Measurements from ENCODE around the gene TNFRSF9.
"Not testable (repeated sequence)": the region's sequence is repeated elsewhere in the genome, so short reads cannot be mapped to it uniquely, and the experiment has no call there.

The TNFRSF9 gene

GRCh38 chr1:7954683-7955082, 14.0 kb upstream of the TNFRSF9 start:
- no peak overlapping the region for H2BK12ac ChIP-seq (ENCODE audit: low read length in 2 of 2)
- H3K14ac ChIP-seq (ENCODE audit: low read length in 2 of 2): no peak overlapping the region
- H3K4me2 ChIP-seq (ENCODE audit: low read length, poor library complexity, severe bottlenecking): no peak overlapping the region
- H3K18ac ChIP-seq (ENCODE audit: low read depth in 1 of 2, low read length in 2 of 2): no peak overlapping the region
- H4K8ac ChIP-seq (ENCODE audit: low read length): no peak overlapping the region
- no peaks in the 10 kb centered on the region for H3K9me3 ChIP-seq (ENCODE audit: control insufficient read depth, low read length)
- 97% methylated on average over 4 of the region's 7 CpGs for WGBS
- H2BK120ac ChIP-seq (ENCODE audit: low read depth, low read length): no peak overlapping the region
- no peaks in the 10 kb centered on the region for H3K79me1 ChIP-seq (replicated peaks; ENCODE audit: low read length, poor library complexity, severe bottlenecking)
- no peak overlapping the region for H2BK5ac ChIP-seq (ENCODE audit: low read depth, low read length, poor library complexity, severe bottlenecking)
- H3K4ac ChIP-seq (ENCODE audit: low read depth in 1 of 2, low read length in 2 of 2): no peak overlapping the region
- H3K36me3 ChIP-seq (ENCODE audit: control insufficient read depth in 1 of 2, insufficient read depth in 2 of 2, low read depth in 1 of 2, low read length in 2 of 2): no peaks in the 10 kb centered on the region
- no peaks in the 10 kb centered on the region for H3K27me3 ChIP-seq (ENCODE audit: control insufficient read depth in 1 of 2, insufficient read depth in 1 of 2, low read length in 2 of 2)
- H4K91ac ChIP-seq (ENCODE audit: low read length): no peak overlapping the region
- no peak overlapping the region for H3K27ac ChIP-seq (ENCODE audit: low read length, poor library complexity, severe bottlenecking)
- no peak for DNase-seq
- no peak overlapping the region for H2AFZ ChIP-seq (ENCODE audit: low read depth, low read length)
- H3K4me3 ChIP-seq (ENCODE audit: insufficient read depth in 1 of 2, low read depth in 1 of 2, low read length in 2 of 2): peak overlapping the region in 1 of 2 experiments; percentile 82
- H3K9ac ChIP-seq (ENCODE audit: low read length): peak overlapping the region; percentile 93
- H3K23ac ChIP-seq (ENCODE audit: low read length in 2 of 2): no peak overlapping the region
- peaks cover 2% of the 10 kb centered on the region for H3K4me1 ChIP-seq (ENCODE audit: control insufficient read depth, insufficient read depth, low read depth, low read length)
- H2BK15ac ChIP-seq (ENCODE audit: low read depth, poor library complexity, severe bottlenecking): no peak overlapping the region
- H2AK5ac ChIP-seq (ENCODE audit: low read length, severe bottlenecking): no peak overlapping the region

DNA sequence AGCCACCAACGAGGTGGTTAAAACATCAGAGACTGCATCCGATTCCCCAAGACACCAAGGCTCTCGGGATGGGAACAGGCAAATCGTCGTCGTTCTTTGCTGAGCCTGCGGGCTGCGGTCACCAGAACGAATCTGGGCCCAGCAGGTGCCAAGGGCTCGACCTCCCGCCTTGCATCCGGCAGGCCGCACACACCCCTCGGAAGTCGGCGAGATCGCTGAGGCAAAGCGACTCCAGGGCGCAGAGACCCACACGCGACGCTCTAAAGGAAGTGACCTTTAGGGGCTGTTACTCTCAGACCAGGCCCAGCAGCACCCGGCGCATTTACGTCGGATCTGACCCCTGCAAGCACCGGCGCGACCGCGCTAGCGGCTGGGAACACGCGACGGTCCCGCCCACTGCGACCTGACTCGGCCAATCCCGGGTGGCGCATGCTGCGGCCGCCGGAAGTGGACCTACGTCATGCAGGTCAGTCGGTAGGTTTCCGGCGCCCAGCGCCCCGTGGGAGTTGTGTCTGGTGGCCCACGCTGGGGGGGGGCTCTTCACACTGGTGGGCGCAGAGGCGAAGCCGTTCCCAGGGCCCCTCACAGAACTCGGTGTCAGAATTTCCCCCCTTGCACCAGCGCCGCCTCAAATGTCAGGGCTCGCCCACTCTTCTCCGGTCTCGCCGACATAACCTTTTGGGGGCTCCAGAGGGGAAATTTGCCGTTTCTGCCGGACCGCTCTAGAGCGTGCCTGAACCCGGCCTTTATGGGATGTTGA, 13.4 kb upstream of the TNFRSF9 start:
- Histone ChIP-seq H2BK15ac (ENCODE audit: low read depth, poor library complexity, severe bottlenecking) (no peak overlapping the region), H2AFZ (ENCODE audit: low read depth, low read length) (no peak overlapping the region), H3K4me1 (ENCODE audit: control insufficient read depth, insufficient read depth, low read depth, low read length) (peaks cover 2% of the 10 kb centered on the region), H4K8ac (ENCODE audit: low read length) (no peak overlapping the region), H4K91ac (ENCODE audit: low read length) (no peak overlapping the region), H3K4me3 (ENCODE audit: insufficient read depth in 1 of 2, low read depth in 1 of 2, low read length in 2 of 2) (peak overlapping the region in 1 of 2 experiments; percentile 82), H3K27ac (ENCODE audit: low read length, poor library complexity, severe bottlenecking) (no peak overlapping the region), H3K9ac (ENCODE audit: low read length) (peak overlapping the region; percentile 93), H3K23ac (ENCODE audit: low read length in 2 of 2) (no peak overlapping the region), H2BK12ac (ENCODE audit: low read length in 2 of 2) (no peak overlapping the region), H3K79me1 (replicated peaks; ENCODE audit: low read length, poor library complexity, severe bottlenecking) (no peaks in the 10 kb centered on the region), H3K4ac (ENCODE audit: low read depth in 1 of 2, low read length in 2 of 2) (no peak overlapping the region), H2AK5ac (ENCODE audit: low read length, severe bottlenecking) (no peak overlapping the region), H2BK120ac (ENCODE audit: low read depth, low read length) (no peak overlapping the region), H3K36me3 (ENCODE audit: control insufficient read depth in 1 of 2, insufficient read depth in 2 of 2, low read depth in 1 of 2, low read length in 2 of 2) (no peaks in the 10 kb centered on the region), H3K9me3 (ENCODE audit: control insufficient read depth, low read length) (no peaks in the 10 kb centered on the region), H3K27me3 (ENCODE audit: control insufficient read depth in 1 of 2, insufficient read depth in 1 of 2, low read length in 2 of 2) (no peaks in the 10 kb centered on the region), H3K14ac (ENCODE audit: low read length in 2 of 2) (no peak overlapping the region), H3K4me2 (ENCODE audit: low read length, poor library complexity, severe bottlenecking) (no peak overlapping the region), H3K18ac (ENCODE audit: low read depth in 1 of 2, low read length in 2 of 2) (no peak overlapping the region), H2BK5ac (ENCODE audit: low read depth, low read length, poor library complexity, severe bottlenecking) (no peak overlapping the region)
- DNase-seq: no peak
- WGBS: 96% methylated on average over 65 of the region's 65 CpGs

GRCh38 chr1:7952791-7953190, 12.2 kb upstream of the TNFRSF9 start:
- H3K79me1 ChIP-seq (replicated peaks; ENCODE audit: low read length, poor library complexity, severe bottlenecking); H3K36me3 ChIP-seq (ENCODE audit: control insufficient read depth in 1 of 2, insufficient read depth in 2 of 2, low read depth in 1 of 2, low read length in 2 of 2); H2BK15ac ChIP-seq (ENCODE audit: low read depth, poor library complexity, severe bottlenecking); H4K8ac ChIP-seq (ENCODE audit: low read length); H3K27ac ChIP-seq (ENCODE audit: low read length, poor library complexity, severe bottlenecking); H2AK5ac ChIP-seq (ENCODE audit: low read length, severe bottlenecking); H2BK5ac ChIP-seq (ENCODE audit: low read depth, low read length, poor library complexity, severe bottlenecking); H2AFZ ChIP-seq (ENCODE audit: low read depth, low read length); H3K4me2 ChIP-seq (ENCODE audit: low read length, poor library complexity, severe bottlenecking); H3K4me3 ChIP-seq (ENCODE audit: insufficient read depth in 1 of 2, low read depth in 1 of 2, low read length in 2 of 2); DNase-seq; H3K23ac ChIP-seq (ENCODE audit: low read length in 2 of 2); H3K14ac ChIP-seq (ENCODE audit: low read length in 2 of 2); H3K9me3 ChIP-seq (ENCODE audit: control insufficient read depth, low read length); H3K4ac ChIP-seq (ENCODE audit: low read depth in 1 of 2, low read length in 2 of 2); H3K4me1 ChIP-seq (ENCODE audit: control insufficient read depth, insufficient read depth, low read depth, low read length); H2BK12ac ChIP-seq (ENCODE audit: low read length in 2 of 2); H4K91ac ChIP-seq (ENCODE audit: low read length); H2BK120ac ChIP-seq (ENCODE audit: low read depth, low read length); H3K18ac ChIP-seq (ENCODE audit: low read depth in 1 of 2, low read length in 2 of 2); H3K27me3 ChIP-seq (ENCODE audit: control insufficient read depth in 1 of 2, insufficient read depth in 1 of 2, low read length in 2 of 2); H3K9ac ChIP-seq (ENCODE audit: low read length): not testable (repeated sequence)
- 100% methylated on average over 6 of the region's 30 CpGs for WGBS

GRCh38 chr1:7948960-7949359, 8.3 kb upstream of the TNFRSF9 start:
- Histone ChIP-seq H3K14ac (ENCODE audit: low read length in 2 of 2) (no peak overlapping the region), H3K4me2 (ENCODE audit: low read length, poor library complexity, severe bottlenecking) (no peak overlapping the region), H3K9me3 (ENCODE audit: control insufficient read depth, low read length) (no peaks in the 10 kb centered on the region), H2BK15ac (ENCODE audit: low read depth, poor library complexity, severe bottlenecking) (no peak overlapping the region), H2BK120ac (ENCODE audit: low read depth, low read length) (no peak overlapping the region), H3K4ac (ENCODE audit: low read depth in 1 of 2, low read length in 2 of 2) (no peak overlapping the region), H3K79me1 (replicated peaks; ENCODE audit: low read length, poor library complexity, severe bottlenecking) (no peaks in the 10 kb centered on the region), H3K9ac (ENCODE audit: low read length) (no peak overlapping the region), H4K91ac (ENCODE audit: low read length) (no peak overlapping the region), H3K23ac (ENCODE audit: low read length in 2 of 2) (no peak overlapping the region), H3K27me3 (ENCODE audit: control insufficient read depth in 1 of 2, insufficient read depth in 1 of 2, low read length in 2 of 2) (no peaks in the 10 kb centered on the region), H2BK5ac (ENCODE audit: low read depth, low read length, poor library complexity, severe bottlenecking) (no peak overlapping the region), H3K4me1 (ENCODE audit: control insufficient read depth, insufficient read depth, low read depth, low read length) (no peaks in the 10 kb centered on the region), H2BK12ac (ENCODE audit: low read length in 2 of 2) (no peak overlapping the region), H3K4me3 (ENCODE audit: insufficient read depth in 1 of 2, low read depth in 1 of 2, low read length in 2 of 2) (no peak overlapping the region), H4K8ac (ENCODE audit: low read length) (no peak overlapping the region), H2AK5ac (ENCODE audit: low read length, severe bottlenecking) (no peak overlapping the region), H2AFZ (ENCODE audit: low read depth, low read length) (no peak overlapping the region), H3K27ac (ENCODE audit: low read length, poor library complexity, severe bottlenecking) (no peak overlapping the region), H3K36me3 (ENCODE audit: control insufficient read depth in 1 of 2, insufficient read depth in 2 of 2, low read depth in 1 of 2, low read length in 2 of 2) (no peaks in the 10 kb centered on the region), H3K18ac (ENCODE audit: low read depth in 1 of 2, low read length in 2 of 2) (no peak overlapping the region)
- DNase-seq: peak; percentile 25
- WGBS: 38% methylated on average over 4 of the region's 5 CpGs
